GM21526 (cell line): Measurements from ENCODE around the gene DNMT3B.
"Not testable (repeated sequence)": the region's sequence is repeated elsewhere in the genome, so short reads cannot be mapped to it uniquely, and the experiment has no call there.

Experiments
- ATAC-seq: cut with Tn5 transposase; IDR thresholded peaks from one replicate; pipeline ENCODE4 v1.9.1; 2021; ENCODE audit warnings: moderate library complexity; ENCODE audit not compliant: unreplicated experiment, low FRiP score

Gene DNMT3B

DNA sequence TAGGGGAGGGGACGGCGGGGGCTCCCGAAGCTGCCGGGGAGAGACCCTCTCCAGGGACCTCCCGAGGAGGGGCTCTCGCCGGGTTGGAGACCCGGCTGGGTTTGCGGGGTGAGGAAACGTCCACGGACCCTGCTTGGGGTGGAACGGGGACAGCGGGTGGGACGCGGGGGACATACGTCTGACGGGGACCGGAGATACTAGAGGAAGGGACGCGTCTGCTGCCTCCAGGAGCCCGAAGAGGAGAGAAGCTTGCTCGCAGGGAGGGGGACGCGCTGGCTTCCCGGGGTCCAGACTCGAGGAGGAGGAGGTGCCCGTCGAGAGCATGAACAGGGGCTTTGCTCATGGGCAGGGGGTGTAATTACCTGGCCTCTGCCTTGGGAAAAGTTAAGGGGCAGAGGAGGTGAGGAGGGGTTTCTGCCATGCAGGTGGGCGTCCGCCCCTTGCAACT lies 593 bp downstream of the DNMT3B start:
- no peak for ATAC-seq

DNA sequence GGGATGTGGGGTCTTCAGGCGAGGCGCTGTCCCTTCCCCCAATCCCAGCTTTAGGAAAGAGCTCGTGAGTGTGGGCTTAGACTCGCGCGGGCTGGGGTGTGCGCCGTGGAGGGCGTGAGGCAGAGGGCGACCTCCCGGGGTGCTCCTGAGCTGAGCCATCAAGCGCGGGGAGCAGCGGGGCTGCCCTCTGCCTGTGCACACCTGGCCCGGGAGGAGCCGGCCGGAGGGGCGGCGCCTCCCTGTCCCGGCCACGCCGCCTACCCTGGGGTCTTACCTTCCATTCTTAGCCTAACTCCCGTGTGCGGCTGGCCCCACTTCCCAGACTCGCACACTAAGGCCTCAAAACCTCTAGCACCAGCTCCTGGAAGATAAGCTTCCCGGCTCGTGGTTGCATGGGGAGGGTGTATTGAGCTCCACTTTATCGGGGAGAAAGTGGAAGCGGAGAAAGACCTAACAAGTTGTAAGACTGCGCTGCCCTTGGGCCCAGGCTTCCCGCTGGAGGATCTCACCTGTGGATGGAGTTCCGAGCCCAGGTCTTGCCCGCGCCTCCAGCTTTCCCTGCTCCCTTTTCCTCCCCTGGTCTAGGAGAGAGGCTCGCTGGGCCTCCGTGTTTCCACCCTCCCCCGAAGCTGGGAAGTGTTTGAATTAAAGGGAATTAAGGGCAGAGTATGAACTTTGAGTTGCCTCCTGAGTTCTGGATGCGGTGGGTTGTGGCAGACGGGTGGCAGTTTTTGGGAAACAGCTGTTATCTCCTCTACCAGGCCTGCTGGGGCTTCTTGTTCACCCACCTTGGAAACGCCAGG lies 1.2 kb downstream of the DNMT3B start:
- no peak for ATAC-seq

DNA sequence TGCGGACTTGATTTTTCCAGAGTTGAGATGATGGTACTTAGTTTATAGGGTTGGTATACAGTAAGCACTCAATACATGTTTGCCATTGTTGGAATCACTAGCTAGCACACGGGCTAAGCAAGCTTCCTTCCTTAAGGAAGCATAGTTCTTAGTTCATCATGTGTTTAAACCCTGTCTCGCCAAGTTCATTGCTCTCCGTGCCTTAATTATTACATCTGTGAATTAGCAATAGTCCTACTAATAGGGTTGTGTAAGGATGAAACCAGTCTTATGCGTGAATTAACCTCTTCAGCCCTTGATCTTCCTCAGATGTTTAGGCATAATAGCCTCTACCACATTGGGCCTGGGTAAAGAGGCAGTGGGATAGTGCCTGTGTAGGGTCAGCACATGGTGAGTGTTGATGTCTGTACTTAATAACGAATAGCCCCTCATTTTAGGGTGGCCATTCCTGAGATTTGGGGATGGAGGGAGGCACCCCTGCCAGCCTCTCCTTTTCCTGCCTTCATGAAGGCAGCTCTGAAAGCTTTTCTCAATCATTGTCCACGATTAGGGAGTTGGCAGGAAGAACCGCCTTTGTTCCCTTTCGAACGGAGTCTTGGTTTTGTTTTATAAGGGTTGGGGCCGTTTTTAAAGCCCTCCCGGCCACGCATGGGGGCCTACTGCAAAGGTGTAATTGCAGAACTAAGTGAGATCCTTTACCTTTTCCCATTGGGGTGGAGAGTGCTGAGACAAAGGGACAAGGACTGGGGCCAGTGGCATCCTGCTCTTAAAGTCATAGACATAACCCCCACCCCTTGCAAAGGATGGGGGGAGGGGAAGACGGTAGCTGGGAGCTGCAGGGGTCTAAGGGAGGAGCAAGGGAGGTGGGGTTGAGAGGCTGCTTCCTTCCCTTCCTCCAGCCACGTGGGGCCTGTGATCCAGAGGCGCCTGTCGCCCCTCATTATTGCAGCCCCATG lies 2.1 kb downstream of the DNMT3B start:
- no peak for ATAC-seq

DNA sequence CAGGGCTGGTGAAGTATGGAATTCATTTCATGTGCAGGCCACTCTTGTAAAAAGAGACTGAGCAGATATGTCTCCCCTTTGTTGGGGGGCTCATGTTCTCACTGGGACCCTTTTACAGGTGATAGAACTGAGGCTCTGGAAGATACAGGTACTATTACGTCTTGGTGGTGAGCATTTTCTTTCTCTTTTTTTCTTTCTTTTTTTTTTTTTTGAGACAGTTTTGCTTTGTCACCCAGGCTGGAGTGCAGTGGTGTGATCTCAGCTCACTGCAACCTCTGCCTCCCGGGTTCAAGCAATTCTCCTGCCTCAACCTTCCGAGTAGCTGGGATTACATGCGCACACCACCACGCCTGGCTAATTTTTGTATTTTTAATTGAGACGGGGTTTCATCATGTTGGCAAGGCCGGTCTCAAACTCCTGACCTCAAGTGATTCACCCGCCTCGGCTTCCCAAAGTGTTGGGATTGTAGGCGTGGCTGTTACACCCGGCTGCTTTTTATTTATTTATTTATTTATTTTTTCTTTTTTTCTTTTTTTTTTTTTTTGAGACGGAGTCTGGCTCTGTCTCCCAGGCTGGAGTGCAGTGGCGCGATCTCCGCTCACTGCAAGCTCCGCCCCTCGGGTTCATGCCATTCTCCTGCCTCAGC lies 3.2 kb downstream of the DNMT3B start:
- ATAC-seq: not testable (repeated sequence)

DNA sequence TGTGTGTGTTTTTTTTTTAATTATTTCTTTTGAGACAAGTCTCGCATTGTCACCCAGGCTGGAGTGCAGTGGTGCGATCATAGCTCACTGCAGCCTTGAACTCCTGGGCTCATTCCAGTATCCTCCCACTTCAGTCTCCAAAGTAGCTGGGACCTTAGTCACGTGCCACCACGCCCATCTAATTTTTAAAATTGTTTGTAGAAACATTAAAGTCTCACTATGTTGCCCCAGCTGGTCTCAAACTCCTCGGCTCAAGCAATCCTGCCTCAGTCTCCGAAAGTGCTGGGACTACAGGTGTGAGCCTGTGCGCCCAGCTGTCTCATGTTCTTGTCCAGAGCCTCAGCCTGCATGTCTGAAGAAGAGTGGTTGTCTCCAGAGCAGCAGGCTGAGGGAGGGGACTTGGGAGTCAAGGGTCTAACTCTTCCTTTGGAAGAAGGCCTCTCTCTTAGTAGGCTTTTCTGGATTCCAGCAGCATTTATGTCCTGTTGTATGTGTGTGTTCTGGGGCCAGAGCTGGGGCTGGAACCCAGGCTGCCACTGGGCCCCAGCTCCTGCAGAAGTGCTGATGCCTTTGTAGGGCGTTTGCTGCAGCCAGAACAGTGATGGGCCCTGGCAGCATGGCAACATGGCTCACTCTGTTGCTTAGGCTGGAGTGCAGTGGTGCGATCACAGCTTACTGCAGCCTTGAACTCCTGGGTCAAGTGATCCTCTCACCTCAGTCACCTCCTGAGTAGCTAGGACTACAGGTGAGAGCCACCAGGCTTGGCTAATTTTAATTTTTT lies 5.4 kb downstream of the DNMT3B start:
- no peak for ATAC-seq

DNA sequence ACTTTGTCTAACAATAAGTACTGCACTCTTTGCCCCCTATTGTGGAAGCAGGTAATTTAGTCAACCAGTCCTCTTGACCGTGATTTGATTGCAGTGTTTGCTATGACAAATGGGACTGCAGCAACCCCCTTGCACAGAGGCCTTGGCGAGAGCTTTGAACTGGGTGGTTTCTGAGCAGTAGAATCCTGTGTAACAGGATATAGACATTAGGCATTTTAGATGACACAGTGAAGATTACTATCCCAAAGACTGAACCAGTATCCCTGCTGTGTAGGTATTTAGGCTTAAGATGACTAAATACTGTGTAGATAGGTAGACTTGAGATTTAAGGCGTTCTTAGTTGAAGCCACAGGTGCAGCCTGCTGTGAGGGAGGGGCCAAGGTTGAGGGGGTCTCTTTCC lies 9.9 kb downstream of the DNMT3B start:
- ATAC-seq: no peak

DNA sequence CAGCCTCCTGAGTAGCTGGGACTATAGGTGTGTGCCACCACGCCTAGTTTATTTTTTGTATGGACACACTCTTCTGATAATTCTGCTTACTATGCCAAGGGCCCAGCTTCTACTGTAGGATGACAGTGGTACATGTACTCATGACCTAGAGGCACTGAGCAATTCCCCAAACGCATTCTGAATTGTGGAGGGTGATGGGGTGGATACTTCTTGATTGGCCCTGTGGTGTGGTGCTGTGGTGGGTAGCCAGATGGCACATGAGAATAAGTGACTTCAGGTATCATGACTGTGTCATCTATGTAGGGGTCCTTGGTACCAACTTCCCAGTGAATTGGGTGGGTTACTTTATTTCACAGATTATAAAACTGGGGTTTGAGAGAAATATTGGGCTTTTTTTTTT lies 11.0 kb downstream of the DNMT3B start:
- no peak for ATAC-seq

DNA sequence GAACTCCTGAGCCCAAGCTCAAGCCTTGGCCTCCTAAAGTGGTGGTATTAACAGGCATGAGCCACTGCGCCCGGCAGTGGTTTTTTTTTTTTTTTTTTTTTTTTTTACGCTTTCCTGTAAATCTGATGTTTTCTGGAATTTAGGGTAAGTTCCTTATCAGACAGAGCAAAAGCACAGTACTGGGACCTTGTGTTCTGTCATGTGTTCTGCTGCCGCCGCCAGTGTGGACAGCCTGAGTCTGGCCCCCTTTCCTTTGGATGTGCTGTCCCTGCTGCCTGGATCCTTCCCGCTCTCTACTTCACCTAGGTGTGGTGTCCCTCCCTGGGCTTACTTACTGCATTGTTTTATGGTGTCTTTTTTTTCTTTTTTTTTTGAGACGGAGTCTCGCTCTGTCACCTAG lies 11.7 kb downstream of the DNMT3B start:
- ATAC-seq: no peak

DNA sequence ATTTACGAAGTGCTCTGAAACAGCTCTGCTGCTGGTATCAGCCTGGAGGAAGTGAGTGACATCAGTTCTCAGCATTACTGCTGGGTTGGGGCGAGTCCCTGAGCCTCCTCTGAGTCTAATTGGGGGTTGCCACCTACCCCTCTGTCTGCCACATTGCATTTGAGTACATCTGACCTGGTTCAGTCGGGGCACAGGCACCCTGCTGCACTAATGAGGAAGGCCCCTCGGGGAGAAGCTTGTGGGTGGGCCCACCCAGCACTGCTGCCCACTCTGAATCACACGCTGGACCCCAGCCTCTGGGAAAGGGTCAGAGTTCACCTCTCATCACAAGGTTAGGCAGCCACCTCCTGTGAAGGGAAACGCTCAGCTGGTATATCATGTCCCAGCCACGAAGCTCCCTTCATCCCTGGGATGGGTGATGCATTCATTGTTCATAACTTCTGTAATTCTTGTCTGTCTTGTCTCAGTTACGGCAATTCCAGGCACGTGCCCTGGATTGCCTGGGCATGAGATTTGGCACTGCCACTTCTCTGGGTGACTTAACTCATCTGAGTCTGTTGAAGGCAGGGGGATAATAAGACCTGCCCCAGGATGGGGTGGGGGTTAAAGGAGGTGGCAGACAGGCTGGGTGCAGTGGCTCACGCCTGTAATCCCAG lies 13.3 kb downstream of the DNMT3B start:
- no peak for ATAC-seq

DNA sequence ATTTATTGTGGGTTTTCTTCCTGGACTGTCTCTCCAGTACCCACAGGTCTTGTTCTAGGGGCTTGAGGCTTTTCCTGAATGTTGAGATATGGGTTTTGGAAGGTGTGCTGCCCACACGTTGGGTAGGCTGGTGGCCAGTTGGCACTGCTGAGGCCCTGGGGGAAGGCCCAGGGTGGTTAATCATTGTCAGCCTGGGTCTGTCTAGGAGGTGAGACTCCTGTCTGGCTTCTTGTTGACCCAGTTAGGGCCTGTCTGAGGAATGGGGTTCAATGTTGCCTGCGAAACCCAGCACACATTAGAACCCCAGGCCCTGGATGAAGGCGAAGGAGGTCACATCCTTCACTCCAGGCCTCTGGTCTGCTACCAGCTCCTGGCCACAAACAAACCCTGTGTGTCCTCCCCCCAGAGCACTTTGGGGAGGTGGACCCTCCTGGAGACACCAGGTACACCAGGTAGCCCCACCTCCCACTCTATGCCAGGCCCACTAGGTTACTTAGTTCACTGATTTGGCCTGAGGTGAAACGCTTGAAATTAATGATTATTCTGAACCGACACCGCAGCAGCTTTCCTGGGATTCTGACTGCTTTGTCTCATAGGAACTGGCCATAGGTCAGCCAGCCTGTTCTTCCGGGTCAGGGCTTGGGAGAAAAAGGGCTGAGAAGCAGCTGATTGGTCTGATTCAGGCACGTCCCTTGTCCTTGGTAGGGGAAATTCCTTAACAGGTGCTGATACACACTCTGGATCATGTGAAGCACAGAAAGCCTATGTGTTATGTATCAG lies 15.2 kb downstream of the DNMT3B start:
- ATAC-seq: no peak

DNA sequence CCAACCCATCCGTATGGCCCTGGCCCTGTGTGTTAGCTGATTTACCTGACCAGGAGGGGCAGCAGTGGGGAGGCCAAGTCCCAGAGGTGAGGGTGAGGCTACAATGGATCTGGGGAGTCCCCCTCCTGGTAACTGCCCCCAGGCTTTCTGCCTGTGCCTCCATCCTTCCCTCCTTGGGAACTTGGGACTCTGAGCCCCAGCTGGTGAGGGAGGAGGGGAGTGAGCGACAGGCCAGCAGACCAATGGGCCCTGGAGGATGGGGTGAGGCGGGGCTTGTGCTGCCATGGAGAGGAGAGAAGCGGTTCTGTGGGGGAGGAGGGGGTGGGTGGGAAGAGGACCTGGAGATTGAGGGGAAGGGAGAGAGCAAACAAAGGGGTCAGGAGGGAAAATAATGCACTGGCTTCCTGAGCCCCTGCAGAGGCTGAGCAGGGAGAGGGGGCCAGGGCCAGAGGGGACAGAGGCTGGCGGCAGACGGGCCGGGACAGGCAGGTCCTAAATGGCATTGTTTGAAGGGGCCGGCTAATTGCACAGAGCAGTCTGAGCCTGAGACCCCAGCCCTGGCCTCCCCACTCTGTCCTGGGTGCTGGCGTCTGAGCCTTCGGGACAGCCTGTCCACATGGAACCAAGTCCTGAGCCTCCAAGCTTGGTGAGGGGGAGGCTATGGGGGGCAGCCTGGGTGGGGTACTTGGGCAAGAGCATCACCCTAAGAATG lies 17.5 kb downstream of the DNMT3B start:
- ATAC-seq: no peak

DNA sequence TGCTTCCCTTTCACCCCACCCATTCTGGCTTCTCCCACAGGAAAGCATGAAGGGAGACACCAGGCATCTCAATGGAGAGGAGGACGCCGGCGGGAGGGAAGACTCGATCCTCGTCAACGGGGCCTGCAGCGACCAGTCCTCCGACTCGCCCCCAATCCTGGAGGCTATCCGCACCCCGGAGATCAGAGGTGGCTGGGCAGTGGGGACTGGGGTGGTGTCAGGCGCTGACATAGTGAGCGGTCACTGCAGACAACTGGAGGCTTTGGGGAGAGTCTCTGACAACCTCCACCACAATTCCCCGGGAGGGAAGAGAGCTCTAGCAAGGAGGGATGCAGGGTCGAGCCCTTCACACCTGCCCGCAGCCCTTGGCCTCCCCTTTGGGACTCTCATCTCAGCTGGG lies 18.1 kb downstream of the DNMT3B start:
- ATAC-seq: no peak

DNA sequence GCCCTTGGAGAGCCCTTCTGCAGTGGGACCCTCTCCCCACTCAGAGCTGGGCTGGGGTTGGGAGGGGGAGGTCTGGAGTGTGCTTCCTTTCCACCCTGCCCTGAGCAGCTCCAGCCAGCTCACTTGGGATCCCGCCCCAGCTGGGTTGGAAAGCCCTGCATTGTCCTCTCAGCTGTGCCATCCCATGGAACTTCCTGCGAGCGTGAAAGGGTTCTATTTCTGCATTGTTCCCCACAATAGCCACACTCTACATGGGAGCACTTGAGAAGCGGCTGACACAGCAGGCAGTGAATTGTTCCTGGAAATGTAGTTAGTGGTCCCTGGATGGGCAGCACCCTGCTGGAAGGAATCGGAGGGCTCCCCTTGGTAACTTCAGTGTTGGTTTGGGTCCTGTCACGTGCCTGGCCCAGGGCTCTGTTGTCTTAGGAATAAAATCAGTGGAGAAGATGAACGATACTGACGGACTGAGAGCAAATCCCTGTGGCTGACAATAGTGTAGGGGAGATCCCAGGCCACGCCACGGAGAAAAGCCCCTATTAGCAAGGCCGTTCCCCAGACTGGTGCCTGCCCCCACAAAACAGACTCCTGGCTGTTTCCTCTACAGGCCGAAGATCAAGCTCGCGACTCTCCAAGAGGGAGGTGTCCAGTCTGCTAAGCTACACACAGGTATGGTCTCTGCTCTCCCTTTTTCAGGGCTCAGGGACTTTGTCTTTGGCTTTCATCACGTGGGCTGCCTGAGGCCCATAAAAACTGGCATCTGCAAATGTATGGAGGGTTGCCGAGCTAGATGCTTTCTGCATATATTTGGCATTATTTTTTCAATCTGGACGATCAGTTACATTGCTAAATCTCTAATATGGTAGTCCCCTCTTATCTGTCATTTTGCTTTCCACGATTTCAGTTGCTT lies 18.8 kb downstream of the DNMT3B start:
- no peak for ATAC-seq

DNA sequence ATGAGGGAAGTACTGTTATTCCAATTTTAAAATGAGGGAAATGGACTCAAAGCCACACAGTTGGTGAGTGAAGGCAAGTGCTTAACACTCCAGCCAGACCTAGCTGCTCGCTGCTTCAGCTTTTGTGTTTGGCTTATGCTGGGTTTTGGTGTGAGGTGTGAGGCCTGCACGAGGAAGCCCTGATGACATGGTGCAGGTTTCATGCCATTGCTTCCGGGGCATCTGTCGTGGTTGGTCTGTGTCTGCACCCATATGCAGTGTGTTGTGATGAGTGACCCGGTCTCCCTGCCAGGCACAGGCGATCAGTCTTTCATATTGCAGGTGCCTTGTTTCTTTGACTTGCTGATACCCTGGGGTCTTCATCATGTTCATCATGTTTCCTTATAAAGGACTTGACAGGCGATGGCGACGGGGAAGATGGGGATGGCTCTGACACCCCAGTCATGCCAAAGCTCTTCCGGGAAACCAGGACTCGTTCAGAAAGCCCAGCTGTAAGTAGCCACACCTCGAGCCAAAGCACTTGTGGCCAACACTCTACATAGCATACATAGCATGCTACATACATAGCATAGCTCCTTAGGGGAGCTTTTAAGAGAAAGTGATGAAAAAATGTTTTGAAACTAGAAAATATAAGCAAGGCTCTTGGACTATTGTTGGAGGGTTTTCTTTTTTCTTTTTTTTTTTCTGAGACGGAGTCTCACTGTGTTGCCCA lies 22.3 kb downstream of the DNMT3B start:
- no peak for ATAC-seq

DNA sequence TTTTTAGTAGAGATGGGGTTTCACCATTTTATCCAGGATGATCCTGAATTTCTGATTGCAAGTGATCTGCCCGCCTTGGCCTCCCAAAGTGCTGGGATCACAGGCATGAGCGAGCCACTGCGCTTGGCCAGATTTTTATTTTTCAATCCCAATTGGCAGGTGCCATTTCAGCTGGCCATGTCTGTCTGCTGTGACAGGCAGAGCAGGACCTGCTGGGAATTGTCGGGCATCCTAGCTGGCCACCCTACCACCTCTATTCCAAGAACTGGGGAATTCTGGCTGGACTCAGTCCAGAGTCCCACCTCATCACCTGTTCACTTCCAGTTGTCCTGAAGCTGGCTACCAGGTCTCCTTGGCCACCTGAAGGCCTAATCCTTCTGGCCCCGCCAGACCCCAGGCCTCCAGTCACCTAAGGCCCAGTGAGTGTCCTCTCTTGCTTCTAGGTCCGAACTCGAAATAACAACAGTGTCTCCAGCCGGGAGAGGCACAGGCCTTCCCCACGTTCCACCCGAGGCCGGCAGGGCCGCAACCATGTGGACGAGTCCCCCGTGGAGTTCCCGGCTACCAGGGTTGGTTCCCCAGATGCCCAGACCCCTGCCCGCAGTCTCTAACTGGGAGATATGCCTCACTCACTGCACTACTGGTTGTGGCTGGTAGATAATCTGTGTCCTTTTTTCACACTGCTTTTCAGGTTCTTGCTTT lies 24.0 kb downstream of the DNMT3B start:
- ATAC-seq: no peak

DNA sequence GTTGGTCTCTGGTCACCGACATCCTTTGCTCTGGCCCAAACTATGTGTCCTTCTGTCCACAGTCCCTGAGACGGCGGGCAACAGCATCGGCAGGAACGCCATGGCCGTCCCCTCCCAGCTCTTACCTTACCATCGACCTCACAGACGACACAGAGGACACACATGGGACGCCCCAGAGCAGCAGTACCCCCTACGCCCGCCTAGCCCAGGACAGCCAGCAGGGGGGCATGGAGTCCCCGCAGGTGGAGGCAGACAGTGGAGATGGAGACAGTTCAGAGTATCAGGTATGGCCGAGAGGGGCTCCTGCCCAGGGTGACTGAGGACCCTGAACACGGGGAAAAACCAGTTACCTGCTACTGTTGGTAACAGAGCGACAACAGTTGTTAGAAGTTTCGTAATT lies 25.0 kb downstream of the DNMT3B start:
- no peak for ATAC-seq
